ENCODE measurements around the gene MKKS. TPM values are rescaled to one million over a fixed set of nuclear protein-coding genes. Genes with fewer than 3 reads are reported as not detected.

Gene MKKS
- total and polyA plus RNA-seq, 9 of the 15 experiments (the other 6 are each of a cell fraction or from before 2014, with no cell fraction given), result 6.8 to 26.8 (median 12.0) TPM

GRCh38 chr20:10468340-10468845 lies 34.4 kb upstream of the MKKS start:
- intact Hi-C loops (cut with micrococcal nuclease), result loop anchor here (2.0 to 5.0 kb wide), 3 partner anchors 69 to 851 kb away; no protein-coding TSS in a partner anchor
- H3K27ac ChIP-seq (ENCODE audit: extremely low read depth, low read depth, low read length), result no peak overlapping the region
- H3K9ac ChIP-seq (ENCODE audit: insufficient read depth in 1 of 2, low read depth in 2 of 2, low read length in 2 of 2), result no peak overlapping the region
- no peak overlapping the region for H3K4me3 ChIP-seq
- BruUV-seq (replicated peaks), result no TSS peak
- H3K27me3 ChIP-seq (ENCODE audit: control insufficient read depth in 2 of 2, insufficient read depth in 2 of 2, low read length in 2 of 2), result no peaks in the 10 kb centered on the region
- ATAC-seq (no peak), DNase-seq (ENCODE audit: extremely low read depth in 1 of 4, low spot score in 3 of 4) (no peak), FAIRE-seq (peak; percentile 56)
- peak overlapping the region; percentile 2; the same call in 1 of the 2 replicates for H3K4me2 ChIP-seq (ENCODE audit: insufficient read depth, low read length)
- TF ChIP-seq ZNF316 (IDR thresholded peaks at IDR 0.05) (peak; percentile 29; the same call in 1 of the 2 replicates), MAFG (tag; conservative IDR thresholded peaks at IDR 0.05) (peak; percentile 57), C11orf30 (IDR thresholded peaks at IDR 0.05; ENCODE audit: low read depth) (peak; percentile 44; the same call in 1 of the 2 replicates), NFE2 (IDR thresholded peaks at IDR 0.05; ENCODE audit: low read depth) (peak; percentile 61), ZBTB43 (CRISPR knock-in tag; IDR thresholded peaks at IDR 0.05) (no peak), DEAF1 (CRISPR knock-in tag; IDR thresholded peaks at IDR 0.05) (no peak)
- ChIA-PET CTCF (ENCODE audit: low intra/inter-chr PET ratio) (no interaction called here), POLR2A (no interaction called here)
- H3K9me3 ChIP-seq (replicated peaks; ENCODE audit: control insufficient read depth, insufficient read depth, low read depth, low read length), result no peaks in the 10 kb centered on the region
- no peaks in the 10 kb centered on the region for H3K9me1 ChIP-seq (ENCODE audit: control insufficient read depth, insufficient read depth, low read length)
- no peaks in the 10 kb centered on the region for H3K79me2 ChIP-seq (ENCODE audit: control insufficient read depth, insufficient read depth, low read length)
- in situ Hi-C loops (cut with MboI), result no loop called here
- no peak overlapping the region for H2AFZ ChIP-seq (ENCODE audit: low read depth, low read length)
- H3K4me1 ChIP-seq (replicated peaks in 1 of 2; ENCODE audit: control insufficient read depth in 2 of 2, insufficient read depth in 2 of 2, low read length in 2 of 2), result peaks cover 0 to 6% of the 10 kb centered on the region in 2 experiments; a peak in 2 of 5 replicates
- WGBS (ENCODE audit: insufficient coverage, low coverage, missing lambda C conversion rate), result 24% methylated on average over 2 of the region's 2 CpGs
- H4K20me1 ChIP-seq (replicated peaks; ENCODE audit: control insufficient read depth, insufficient read depth, low read length), result no peaks in the 10 kb centered on the region
- H3K36me3 ChIP-seq (ENCODE audit: control insufficient read depth, insufficient read depth, low read length), result no peaks in the 10 kb centered on the region
